Vagina (tissue), 2 donors: ENCODE data around the gene CLEC9A. TPM values are rescaled to one million over a fixed set of nuclear protein-coding genes. Genes with fewer than 3 reads are reported as not detected.

Experiments used
- DNase-seq, 2 donors: peaks; one replicate each; pipeline ENCODE4 v3.0.0-alpha.2; 2017; ENCODE audit errors: extremely low spot score in 2 of 2
- H3K27ac ChIP-seq: fragments of 200-600 bp; sonication (generic); one replicate; pipeline ENCODE4 v1.5.1; 2019
- H3K27me3 ChIP-seq: fragments of 200-600 bp; sonication (generic); one replicate; pipeline ENCODE4 v1.5.1; 2019
- H3K36me3 ChIP-seq, 2 donors: fragments of 200-600 bp; sonication (generic); one replicate each; pipeline ENCODE4 v1.5.1; 2017 to 2019
- H3K4me1 ChIP-seq: fragments of 200-600 bp; sonication (generic); one replicate; pipeline ENCODE4 v1.5.1; 2019
- H3K4me3 ChIP-seq, 2 donors: fragments of 200-600 bp; sonication (generic); 1 replicate in 1 of 2; 2 replicates in 1 of 2; pipeline ENCODE4 v1.5.1; 2016 to 2019
- H3K9me3 ChIP-seq: fragments of 200-600 bp; sonication (generic); one replicate; pipeline ENCODE4 v1.5.1; 2019
- POLR2A ChIP-seq, 2 donors: fragments of 450-650 bp; IDR thresholded peaks; one replicate each; pipeline ENCODE4 v1.6.1; 2017; ENCODE audit warnings: antibody characterized with exemption in 2 of 2, mild to moderate bottlenecking in 2 of 2, moderate library complexity in 2 of 2
- POLR2AphosphoS5 ChIP-seq, 2 donors: sonication (generic); formaldehyde crosslinking; IDR thresholded peaks; one replicate each; pipeline ENCODE4 v1.9.0; 2017; ENCODE audit warnings: antibody characterized with exemption in 2 of 2, mild to moderate bottlenecking in 2 of 2, low read depth in 1 of 2; ENCODE audit not compliant: insufficient read depth in 1 of 2
- intact Hi-C: fragments of 100-400 bp; cut with DNase I; formaldehyde crosslinking; loops from one replicate; pipeline ENCODE4 v1.15.1; 2023
- total RNA-seq: library from RNA; depleted of rRNA; stranded (reverse); fragments of >200 nt; gene quantifications from one replicate; pipeline ENCODE4 v1.2.3, GENCODE V29; 2016
- TF ChIP-seq, protein P1 (sequence below), 3 experiments: fragments of 450-650 bp in 2 of 3; fragments of 200-600 bp in 1 of 3; sonication (generic) in 1 of 3; IDR thresholded peaks; one replicate each; pipeline ENCODE4 v1.5.1; 2017 to 2019; ENCODE audit warnings: antibody characterized with exemption in 3 of 3, mild to moderate bottlenecking in 2 of 3, moderate library complexity in 2 of 3

CLEC9A gene
- total RNA-seq, 1 donor from 2014 or later: not detected

DNA sequence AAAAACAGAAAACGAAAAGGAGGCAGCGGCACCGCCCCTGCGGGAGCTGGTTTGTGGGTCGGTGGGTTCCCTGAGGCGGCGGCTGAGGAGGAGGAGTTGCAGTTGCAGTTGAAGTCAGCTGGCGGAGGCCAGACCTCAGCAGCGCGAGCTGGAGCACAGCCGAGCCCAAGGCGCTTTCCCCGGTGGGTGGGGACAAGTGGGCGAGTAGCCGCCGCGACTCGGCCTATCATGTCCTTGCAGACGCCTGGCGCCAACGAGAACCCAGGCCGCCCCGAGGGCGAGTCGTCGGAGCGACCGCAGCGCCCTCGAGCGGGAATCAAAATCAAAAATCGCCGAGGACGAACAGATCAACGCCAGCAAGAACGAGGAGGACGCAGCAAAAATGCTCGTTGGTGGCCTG, 81.0 kb downstream of the CLEC9A start:
- DNase-seq: no peak
- TF ChIP-seq POLR2A (IDR thresholded peaks at IDR 0.05) (no peak), POLR2AphosphoS5 (IDR thresholded peaks at IDR 0.05; ENCODE audit: insufficient read depth in 1 of 2, low read depth in 1 of 2) (no peak)
- TF ChIP-seq, protein P1, sequence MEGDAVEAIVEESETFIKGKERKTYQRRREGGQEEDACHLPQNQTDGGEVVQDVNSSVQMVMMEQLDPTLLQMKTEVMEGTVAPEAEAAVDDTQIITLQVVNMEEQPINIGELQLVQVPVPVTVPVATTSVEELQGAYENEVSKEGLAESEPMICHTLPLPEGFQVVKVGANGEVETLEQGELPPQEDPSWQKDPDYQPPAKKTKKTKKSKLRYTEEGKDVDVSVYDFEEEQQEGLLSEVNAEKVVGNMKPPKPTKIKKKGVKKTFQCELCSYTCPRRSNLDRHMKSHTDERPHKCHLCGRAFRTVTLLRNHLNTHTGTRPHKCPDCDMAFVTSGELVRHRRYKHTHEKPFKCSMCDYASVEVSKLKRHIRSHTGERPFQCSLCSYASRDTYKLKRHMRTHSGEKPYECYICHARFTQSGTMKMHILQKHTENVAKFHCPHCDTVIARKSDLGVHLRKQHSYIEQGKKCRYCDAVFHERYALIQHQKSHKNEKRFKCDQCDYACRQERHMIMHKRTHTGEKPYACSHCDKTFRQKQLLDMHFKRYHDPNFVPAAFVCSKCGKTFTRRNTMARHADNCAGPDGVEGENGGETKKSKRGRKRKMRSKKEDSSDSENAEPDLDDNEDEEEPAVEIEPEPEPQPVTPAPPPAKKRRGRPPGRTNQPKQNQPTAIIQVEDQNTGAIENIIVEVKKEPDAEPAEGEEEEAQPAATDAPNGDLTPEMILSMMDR (IDR thresholded peaks at IDR 0.05): no peak
- H3K36me3 ChIP-seq: no peaks in the 10 kb centered on the region
- H3K27me3 ChIP-seq: no peaks in the 10 kb centered on the region
- no peak overlapping the region for H3K4me3 ChIP-seq
- intact Hi-C loops: no loop called here
- no peaks in the 10 kb centered on the region for H3K9me3 ChIP-seq
- no peak overlapping the region for H3K27ac ChIP-seq
- H3K4me1 ChIP-seq: no peaks in the 10 kb centered on the region

DNA sequence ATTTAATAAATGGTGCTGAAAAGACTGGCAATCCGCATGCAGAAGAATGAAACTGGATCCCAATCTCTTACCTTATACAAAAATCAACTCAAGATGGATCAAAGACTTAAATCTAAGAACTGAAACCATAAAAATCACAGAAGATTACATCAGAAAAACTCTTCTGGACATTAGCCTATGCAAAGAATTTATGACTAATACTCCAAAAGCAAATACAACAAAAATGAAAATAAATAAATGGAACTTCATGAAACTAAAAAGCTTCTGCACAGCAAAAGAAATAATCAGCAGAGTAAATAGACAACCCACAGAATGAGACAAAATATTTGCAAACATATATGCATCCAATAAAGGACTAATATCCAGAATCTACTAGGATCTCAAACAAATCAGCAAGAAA, 82.6 kb downstream of the CLEC9A start:
- H3K4me1 ChIP-seq: no peaks in the 10 kb centered on the region
- no peaks in the 10 kb centered on the region for H3K9me3 ChIP-seq
- no peak for DNase-seq
- H3K36me3 ChIP-seq: no peaks in the 10 kb centered on the region
- H3K4me3 ChIP-seq: no peak overlapping the region
- H3K27me3 ChIP-seq: no peaks in the 10 kb centered on the region
- no peak overlapping the region for H3K27ac ChIP-seq
- intact Hi-C loops: no loop called here
- TF ChIP-seq, protein P1 (IDR thresholded peaks at IDR 0.05): no peak
- TF ChIP-seq POLR2A (IDR thresholded peaks at IDR 0.05) (no peak), POLR2AphosphoS5 (IDR thresholded peaks at IDR 0.05; ENCODE audit: insufficient read depth in 1 of 2, low read depth in 1 of 2) (no peak)

DNA sequence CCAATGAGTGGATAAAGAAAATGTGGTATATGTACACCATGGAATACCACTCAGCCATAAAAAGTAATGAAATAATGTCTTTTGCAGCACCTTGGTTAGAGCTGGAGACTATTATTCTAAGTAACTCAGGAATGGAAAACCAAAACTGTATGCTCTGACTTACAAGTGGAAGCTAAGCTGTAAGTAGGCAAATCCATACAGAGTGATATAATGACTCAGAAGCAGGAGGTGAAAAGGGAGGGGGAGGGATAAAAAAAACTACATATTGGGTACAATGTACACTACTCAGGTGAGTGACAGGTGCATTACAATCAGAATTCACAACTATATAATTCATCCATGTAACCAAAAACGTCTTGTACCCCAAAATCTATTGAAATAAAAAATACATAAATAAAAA, 83.4 kb downstream of the CLEC9A start:
- H3K9me3 ChIP-seq: no peaks in the 10 kb centered on the region
- H3K4me1 ChIP-seq: no peaks in the 10 kb centered on the region
- intact Hi-C loops: no loop called here
- TF ChIP-seq POLR2A (IDR thresholded peaks at IDR 0.05) (no peak), POLR2AphosphoS5 (IDR thresholded peaks at IDR 0.05; ENCODE audit: insufficient read depth in 1 of 2, low read depth in 1 of 2) (no peak)
- TF ChIP-seq, protein P1 (IDR thresholded peaks at IDR 0.05): no peak
- no peak for DNase-seq
- H3K27me3 ChIP-seq: no peaks in the 10 kb centered on the region
- H3K36me3 ChIP-seq: no peaks in the 10 kb centered on the region
- H3K27ac ChIP-seq: no peak overlapping the region
- H3K4me3 ChIP-seq: no peak overlapping the region

DNA sequence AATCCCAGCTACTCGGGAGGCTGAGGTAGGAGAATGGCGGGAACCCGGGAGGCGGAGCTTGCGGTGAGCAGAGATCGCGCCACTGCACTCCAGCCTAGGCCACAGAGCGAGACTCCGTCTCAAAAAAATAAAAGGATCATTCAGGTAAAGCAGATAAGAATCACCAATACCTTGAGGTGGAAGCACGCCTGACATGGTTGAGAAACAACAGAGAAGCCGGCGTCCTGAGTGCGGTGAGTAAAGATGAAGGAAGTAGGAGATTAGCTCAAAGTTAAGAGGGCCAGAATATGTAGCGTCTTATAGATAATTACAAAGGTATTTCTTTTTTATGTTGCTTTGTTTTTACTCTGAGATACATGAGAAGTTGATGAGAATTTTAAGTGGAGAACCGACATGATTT, 84.8 kb downstream of the CLEC9A start:
- Histone ChIP-seq H3K27me3 (no peaks in the 10 kb centered on the region), H3K9me3 (no peaks in the 10 kb centered on the region), H3K36me3 (no peaks in the 10 kb centered on the region), H3K27ac (no peak overlapping the region), H3K4me1 (no peaks in the 10 kb centered on the region), H3K4me3 (no peak overlapping the region)
- intact Hi-C loops: no loop called here
- TF ChIP-seq, protein P1 (IDR thresholded peaks at IDR 0.05): no peak
- TF ChIP-seq POLR2AphosphoS5 (IDR thresholded peaks at IDR 0.05; ENCODE audit: insufficient read depth in 1 of 2, low read depth in 1 of 2) (no peak), POLR2A (IDR thresholded peaks at IDR 0.05) (no peak)
- no peak for DNase-seq

Other genes with a start within 250 kb of the CLEC9A start
- not detected for gene KLRF1, start 203.2 kb upstream of the CLEC9A start, total RNA-seq
- gene CLEC2B, start 161.3 kb upstream of the CLEC9A start, total RNA-seq: 35.6 TPM
- gene KLRF2, start 149.2 kb upstream of the CLEC9A start, total RNA-seq: not detected
- not detected for gene CLEC2A, start 98.3 kb upstream of the CLEC9A start, total RNA-seq
- gene CLEC12A, start 59.3 kb upstream of the CLEC9A start, total RNA-seq: not detected
- not detected for gene CLEC1B, start 31.6 kb upstream of the CLEC9A start, total RNA-seq
- gene CLEC12B, start 20.1 kb upstream of the CLEC9A start, total RNA-seq: not detected
- gene CLEC1A, start 68.3 kb downstream of the CLEC9A start, total RNA-seq: 2.2 TPM
- 7.9 TPM for gene CLEC7A, start 99.5 kb downstream of the CLEC9A start, total RNA-seq
- not detected for gene OLR1, start 141.4 kb downstream of the CLEC9A start, total RNA-seq
- not detected for gene TMEM52B, start 148.3 kb downstream of the CLEC9A start, total RNA-seq
- gene GABARAPL1, start 182.2 kb downstream of the CLEC9A start, total RNA-seq: 90.6 TPM